Right atrium auricular region (tissue), 2 donors: ENCODE measurements around the gene SGMS2. TPM values are rescaled to one million over a fixed set of nuclear protein-coding genes. Genes with fewer than 3 reads are reported as not detected.

Source experiments
- DNase-seq: peaks from one replicate; pipeline ENCODE4 v3.0.0-alpha.2; 2019; ENCODE audit warnings: low spot score
- H3K27ac ChIP-seq, 2 donors: fragments of 200-600 bp; sonication (generic); 1 replicate in 1 of 2; 2 replicates in 1 of 2; pipeline ENCODE4 v1.5.1; 2016 to 2019
- H3K27me3 ChIP-seq, 2 donors: fragments of 200-600 bp; sonication (generic); one replicate each; pipeline versions ENCODE4 v1.5.1 to v1.6.0; 2017 to 2019
- H3K36me3 ChIP-seq: fragments of 200-600 bp; sonication (generic); one replicate; pipeline ENCODE4 v1.5.1; 2016
- H3K4me1 ChIP-seq, 2 donors: fragments of 200-600 bp; sonication (generic); one replicate each; pipeline versions ENCODE4 v1.5.1 to v1.6.0; 2017 to 2019
- H3K4me3 ChIP-seq, 2 donors: fragments of 200-600 bp; sonication (generic); 1 replicate in 1 of 2; 2 replicates in 1 of 2; pipeline ENCODE4 v1.5.1; 2017 to 2019; ENCODE audit warnings: mild to moderate bottlenecking in 1 of 2, moderate library complexity in 1 of 2
- H3K9me3 ChIP-seq, 2 donors: fragments of 200-600 bp; sonication (generic); one replicate each; pipeline ENCODE4 v1.5.1; 2019
- total RNA-seq, 2 donors: library from RNA; depleted of rRNA; stranded (reverse); fragments of >200 nt; gene quantifications; one replicate each; pipeline ENCODE4 v1.1.0, GENCODE V29; 2016
- TF ChIP-seq, protein P1 (sequence below), 2 donors: fragments of 200-600 bp; sonication (generic); IDR thresholded peaks; one replicate each; pipeline ENCODE4 v1.5.1; 2019; ENCODE audit warnings: antibody characterized with exemption in 2 of 2

Gene SGMS2
- total RNA-seq, 2 donors from 2014 or later, result 53.6 to 73.6 TPM

DNA sequence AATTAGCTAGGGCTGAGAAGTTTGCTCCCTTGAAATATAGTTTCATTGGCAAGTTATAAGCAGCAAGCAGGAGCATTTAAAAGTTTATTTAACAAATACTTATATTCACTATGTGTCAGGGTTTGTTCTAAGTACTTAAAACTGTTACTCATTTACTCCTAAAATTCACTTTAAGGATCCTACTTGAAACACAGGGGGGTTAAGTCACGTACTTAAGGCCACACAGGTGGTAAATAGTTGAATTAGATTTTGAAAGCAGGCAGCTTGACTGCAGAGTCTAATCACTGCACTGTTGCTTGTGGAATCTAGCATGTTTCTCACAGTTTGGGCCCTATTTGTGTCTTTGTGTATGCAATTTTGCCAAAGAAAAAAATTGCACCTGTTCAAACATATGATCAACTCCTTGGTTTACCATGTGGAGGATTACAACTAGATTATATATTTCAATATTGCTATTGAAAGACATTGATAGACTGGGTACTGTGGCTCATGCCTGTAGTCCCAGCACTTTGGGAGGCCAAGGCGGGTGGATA is 7.6 kb downstream of the SGMS2 start:
- H3K9me3 ChIP-seq, result no peaks in the 10 kb centered on the region
- no peak for DNase-seq
- TF ChIP-seq, protein P1, sequence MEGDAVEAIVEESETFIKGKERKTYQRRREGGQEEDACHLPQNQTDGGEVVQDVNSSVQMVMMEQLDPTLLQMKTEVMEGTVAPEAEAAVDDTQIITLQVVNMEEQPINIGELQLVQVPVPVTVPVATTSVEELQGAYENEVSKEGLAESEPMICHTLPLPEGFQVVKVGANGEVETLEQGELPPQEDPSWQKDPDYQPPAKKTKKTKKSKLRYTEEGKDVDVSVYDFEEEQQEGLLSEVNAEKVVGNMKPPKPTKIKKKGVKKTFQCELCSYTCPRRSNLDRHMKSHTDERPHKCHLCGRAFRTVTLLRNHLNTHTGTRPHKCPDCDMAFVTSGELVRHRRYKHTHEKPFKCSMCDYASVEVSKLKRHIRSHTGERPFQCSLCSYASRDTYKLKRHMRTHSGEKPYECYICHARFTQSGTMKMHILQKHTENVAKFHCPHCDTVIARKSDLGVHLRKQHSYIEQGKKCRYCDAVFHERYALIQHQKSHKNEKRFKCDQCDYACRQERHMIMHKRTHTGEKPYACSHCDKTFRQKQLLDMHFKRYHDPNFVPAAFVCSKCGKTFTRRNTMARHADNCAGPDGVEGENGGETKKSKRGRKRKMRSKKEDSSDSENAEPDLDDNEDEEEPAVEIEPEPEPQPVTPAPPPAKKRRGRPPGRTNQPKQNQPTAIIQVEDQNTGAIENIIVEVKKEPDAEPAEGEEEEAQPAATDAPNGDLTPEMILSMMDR (IDR thresholded peaks at IDR 0.05), result no peak
- no peaks in the 10 kb centered on the region for H3K27me3 ChIP-seq
- peaks cover 0 to 17% of the 10 kb centered on the region in 2 donors for H3K4me1 ChIP-seq
- no peak overlapping the region for H3K4me3 ChIP-seq
- no peak overlapping the region for H3K27ac ChIP-seq
- no peaks in the 10 kb centered on the region for H3K36me3 ChIP-seq

DNA sequence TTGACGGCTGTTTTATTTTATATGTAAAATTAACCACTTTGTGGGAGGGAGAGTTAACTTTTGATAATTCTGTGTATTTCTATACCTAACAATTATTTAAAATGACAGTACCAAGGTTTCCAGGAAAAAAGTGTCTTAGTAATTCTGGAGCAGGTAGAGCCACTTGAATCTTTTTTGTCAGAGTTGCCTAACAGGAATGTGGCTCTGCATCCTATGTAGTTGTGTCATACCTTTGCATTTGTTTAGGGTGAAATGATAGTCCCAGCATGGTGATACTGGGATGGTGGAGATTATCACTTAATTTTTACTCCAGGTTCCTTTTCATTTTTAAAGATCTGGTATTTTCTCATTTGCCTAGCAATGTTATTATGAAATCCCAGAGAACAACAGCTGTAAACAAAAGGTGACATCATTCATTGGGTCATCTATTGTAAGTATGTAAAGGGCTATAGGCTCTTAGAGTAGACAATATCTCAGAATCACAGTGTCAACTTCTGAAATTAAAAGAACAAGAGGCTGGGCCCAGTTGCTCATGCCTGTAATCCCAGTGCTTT is 9.6 kb downstream of the SGMS2 start:
- peaks cover 0 to 18% of the 10 kb centered on the region in 2 donors for H3K4me1 ChIP-seq
- no peaks in the 10 kb centered on the region for H3K9me3 ChIP-seq
- H3K27ac ChIP-seq, result no peak overlapping the region
- DNase-seq, result no peak
- TF ChIP-seq, protein P1 (IDR thresholded peaks at IDR 0.05), result no peak
- H3K36me3 ChIP-seq, result no peaks in the 10 kb centered on the region
- H3K27me3 ChIP-seq, result no peaks in the 10 kb centered on the region
- H3K4me3 ChIP-seq, result no peak overlapping the region

DNA sequence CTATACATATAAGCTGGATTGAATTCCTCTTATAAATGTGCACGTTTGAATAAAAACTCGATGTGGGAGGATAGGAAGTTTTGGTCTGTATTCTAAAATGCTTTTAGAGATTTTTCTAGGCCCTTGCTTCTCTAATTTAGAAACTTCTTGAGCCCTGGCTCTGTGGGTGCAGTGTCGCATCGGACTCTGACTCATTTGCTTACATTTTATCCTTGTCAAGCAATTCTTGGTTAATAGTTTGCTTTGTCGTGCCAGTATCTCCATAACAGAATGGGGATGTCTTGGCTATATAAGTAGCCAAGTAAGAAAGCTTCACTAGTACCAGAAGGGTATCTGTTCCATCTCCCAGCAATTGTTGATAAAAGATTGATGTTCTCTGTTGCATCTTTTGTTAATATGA is 10.7 kb downstream of the SGMS2 start:
- Histone ChIP-seq H3K36me3 (no peaks in the 10 kb centered on the region), H3K27me3 (no peaks in the 10 kb centered on the region), H3K4me3 (no peak overlapping the region), H3K4me1 (peaks cover 0 to 18% of the 10 kb centered on the region in 2 donors), H3K27ac (no peak overlapping the region), H3K9me3 (no peaks in the 10 kb centered on the region)
- DNase-seq, result no peak
- TF ChIP-seq, protein P1 (IDR thresholded peaks at IDR 0.05), result no peak

DNA sequence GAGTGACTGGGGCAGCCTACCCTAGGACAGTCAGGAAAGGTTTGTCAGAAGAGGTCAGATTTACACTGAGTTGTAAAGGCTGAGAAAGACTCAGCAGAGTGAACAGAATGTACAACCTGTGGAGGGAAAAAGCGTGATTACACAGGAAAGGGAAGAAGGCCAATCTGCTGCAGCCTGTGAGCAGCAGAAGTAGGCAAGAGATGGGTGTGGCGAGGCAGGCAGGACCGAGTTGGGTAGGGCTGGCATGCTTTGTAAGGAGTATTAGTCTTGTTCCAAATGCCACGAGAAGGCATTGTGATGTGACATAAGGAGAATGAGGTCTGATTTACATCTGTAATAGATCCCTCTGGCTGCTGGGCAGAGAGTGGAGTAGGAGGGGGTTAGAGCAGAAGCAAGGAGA is 12.6 kb downstream of the SGMS2 start:
- Histone ChIP-seq H3K4me1 (peaks cover 0 to 13% of the 10 kb centered on the region in 2 donors), H3K27ac (peak overlapping the region in 1 of 2 donors; percentile 40), H3K36me3 (no peaks in the 10 kb centered on the region), H3K9me3 (no peaks in the 10 kb centered on the region), H3K4me3 (no peak overlapping the region), H3K27me3 (no peaks in the 10 kb centered on the region)
- no peak for DNase-seq
- TF ChIP-seq, protein P1 (IDR thresholded peaks at IDR 0.05), result no peak

DNA sequence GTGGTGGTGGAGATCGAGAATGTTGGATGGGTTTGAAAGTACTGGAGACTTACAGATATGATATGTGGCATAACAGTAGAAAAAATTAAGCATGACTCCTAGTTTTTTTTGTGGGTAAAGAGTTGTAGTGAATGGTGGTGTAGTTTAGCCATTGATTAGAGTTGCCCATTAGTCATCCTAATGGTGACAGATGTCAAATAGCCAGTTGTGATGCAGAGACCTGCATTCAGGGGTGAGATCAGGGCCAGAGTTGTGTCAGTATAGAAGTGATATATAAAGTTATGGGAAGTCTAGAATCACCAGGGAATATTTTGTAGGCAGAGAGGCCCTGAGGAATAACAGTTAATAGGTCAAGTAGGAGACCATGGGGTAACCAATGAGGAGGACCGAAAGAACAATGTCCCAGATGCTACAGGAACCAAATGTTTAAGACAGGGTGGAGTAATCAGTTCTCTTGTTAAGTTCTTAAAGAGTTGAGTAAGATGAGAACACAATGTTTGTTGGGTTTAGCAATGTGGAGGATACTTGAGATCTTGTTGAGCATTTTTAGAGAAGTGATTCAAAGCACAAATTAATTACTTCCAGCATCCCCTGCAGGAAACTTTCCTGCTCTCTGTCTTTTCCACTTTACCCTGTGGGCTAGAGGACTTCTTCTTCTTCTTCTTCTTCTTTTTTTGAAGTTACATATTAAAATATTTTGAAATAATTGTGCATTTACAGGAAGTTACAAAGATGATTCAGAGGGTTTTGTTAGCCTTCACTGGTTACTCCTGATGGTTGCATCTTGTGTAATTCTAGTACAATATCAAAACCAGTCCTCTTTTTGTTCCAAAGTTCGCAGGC is 13.3 kb downstream of the SGMS2 start:
- no peak overlapping the region for H3K4me3 ChIP-seq
- no peak for DNase-seq
- H3K4me1 ChIP-seq, result peaks cover 0 to 13% of the 10 kb centered on the region in 2 donors
- H3K36me3 ChIP-seq, result no peaks in the 10 kb centered on the region
- TF ChIP-seq, protein P1 (IDR thresholded peaks at IDR 0.05), result no peak
- H3K27me3 ChIP-seq, result no peaks in the 10 kb centered on the region
- H3K9me3 ChIP-seq, result no peaks in the 10 kb centered on the region
- peak overlapping the region in 1 of 2 donors; percentile 42 for H3K27ac ChIP-seq
